Activated naive CD8-positive, alpha-beta T cell (primary cell): ENCODE measurements around the gene LRMDA.

Experiments used
- H3K27ac Mint-ChIP-seq: one replicate; pipeline ENCODE4 v1.8.0; 2021; ENCODE audit warnings: mixed read lengths
- H3K27me3 Mint-ChIP-seq: one replicate; pipeline ENCODE4 v1.8.0; 2021; ENCODE audit warnings: mixed read lengths
- H3K36me3 Mint-ChIP-seq: one replicate; pipeline ENCODE4 v1.8.0; 2021; ENCODE audit warnings: mixed read lengths
- H3K4me1 Mint-ChIP-seq: one replicate; pipeline ENCODE4 v1.8.0; 2021; ENCODE audit warnings: low read depth, mixed read lengths
- H3K4me3 Mint-ChIP-seq: one replicate; pipeline ENCODE4 v1.8.0; 2021; ENCODE audit warnings: mild to moderate bottlenecking, mixed read lengths
- H3K9me3 Mint-ChIP-seq: one replicate; pipeline ENCODE4 v1.8.0; 2021; ENCODE audit warnings: low read depth, mixed read lengths

LRMDA gene

GRCh38 chr10:76397181-76398042, 966.0 kb downstream of the LRMDA start:
- Mint-ChIP-seq H3K4me1 (no peaks in the 10 kb centered on the region), H3K9me3 (peaks cover 8% of the 10 kb centered on the region), H3K27me3 (no peaks in the 10 kb centered on the region), H3K27ac (no peak overlapping the region), H3K4me3 (no peak overlapping the region), H3K36me3 (no peaks in the 10 kb centered on the region)

- no peaks in the 10 kb centered on the region for H3K27me3 Mint-ChIP-seq
- no peak overlapping the region for H3K27ac Mint-ChIP-seq
- H3K4me3 Mint-ChIP-seq, result no peak overlapping the region
- H3K4me1 Mint-ChIP-seq, result no peaks in the 10 kb centered on the region
- peaks cover 8% of the 10 kb centered on the region for H3K9me3 Mint-ChIP-seq
- no peaks in the 10 kb centered on the region for H3K36me3 Mint-ChIP-seq
Measured at GRCh38 chr10:76398043-76398710, 966.8 kb downstream of the LRMDA start.

- H3K27ac Mint-ChIP-seq, result no peak overlapping the region
- no peaks in the 10 kb centered on the region for H3K36me3 Mint-ChIP-seq
- peaks cover 8% of the 10 kb centered on the region for H3K9me3 Mint-ChIP-seq
- H3K27me3 Mint-ChIP-seq, result no peaks in the 10 kb centered on the region
- no peak overlapping the region for H3K4me3 Mint-ChIP-seq
- H3K4me1 Mint-ChIP-seq, result no peaks in the 10 kb centered on the region
Measured at GRCh38 chr10:76399226-76399625, 967.8 kb downstream of the LRMDA start.

DNA sequence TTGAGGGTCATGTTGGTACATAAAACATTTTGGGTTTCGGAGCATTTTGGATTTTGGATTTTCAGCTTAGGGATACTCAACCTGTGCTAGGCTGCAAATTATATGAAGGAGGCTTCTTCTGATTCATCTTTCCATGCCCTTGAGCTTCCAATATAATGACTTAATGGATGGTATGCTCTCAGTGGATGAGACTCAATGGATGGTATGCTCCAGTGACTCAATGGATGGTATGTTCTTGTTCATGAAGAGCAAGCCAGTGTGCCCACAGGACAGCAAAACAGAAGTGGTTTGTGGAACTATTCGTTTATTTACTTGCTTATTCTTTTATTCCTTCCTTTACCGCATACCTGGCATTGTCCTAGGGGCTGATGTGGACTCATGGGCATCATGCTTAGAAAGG, 969.6 kb downstream of the LRMDA start:
- no peaks in the 10 kb centered on the region for H3K27me3 Mint-ChIP-seq

DNA sequence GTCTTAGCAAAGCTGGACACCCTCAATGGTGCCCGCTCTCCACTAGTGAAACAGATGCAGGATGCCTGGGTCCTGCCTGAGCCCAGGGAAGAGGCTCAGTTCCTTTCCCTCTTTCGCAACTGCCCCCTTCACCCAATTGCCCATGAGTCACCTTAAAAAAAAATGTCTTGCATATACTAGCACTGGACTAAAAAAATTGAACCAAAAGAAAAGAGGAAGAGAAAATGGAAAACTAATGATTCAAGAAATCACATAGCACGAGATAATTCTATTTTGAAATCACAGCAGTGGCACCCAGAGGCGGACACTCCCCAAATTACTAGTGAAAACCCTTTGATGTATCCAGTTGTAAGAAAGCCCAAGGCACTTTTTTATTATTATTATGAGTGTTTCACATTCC, 972.5 kb downstream of the LRMDA start:
- H3K4me1 Mint-ChIP-seq, result no peaks in the 10 kb centered on the region
- no peaks in the 10 kb centered on the region for H3K36me3 Mint-ChIP-seq
- no peaks in the 10 kb centered on the region for H3K27me3 Mint-ChIP-seq
- H3K4me3 Mint-ChIP-seq, result no peak overlapping the region
- no peak overlapping the region for H3K27ac Mint-ChIP-seq
- peaks cover 8% of the 10 kb centered on the region for H3K9me3 Mint-ChIP-seq

More for the DNA sequence above, 969.6 kb downstream of the LRMDA start:
- no peaks in the 10 kb centered on the region for H3K36me3 Mint-ChIP-seq
- no peaks in the 10 kb centered on the region for H3K4me1 Mint-ChIP-seq
- H3K27ac Mint-ChIP-seq, result no peak overlapping the region
- H3K4me3 Mint-ChIP-seq, result no peak overlapping the region
- H3K9me3 Mint-ChIP-seq, result peaks cover 8% of the 10 kb centered on the region

- no peak overlapping the region for H3K27ac Mint-ChIP-seq
- no peak overlapping the region for H3K4me3 Mint-ChIP-seq
- no peaks in the 10 kb centered on the region for H3K4me1 Mint-ChIP-seq
- H3K27me3 Mint-ChIP-seq, result no peaks in the 10 kb centered on the region
- peaks cover 7% of the 10 kb centered on the region for H3K9me3 Mint-ChIP-seq
- H3K36me3 Mint-ChIP-seq, result no peaks in the 10 kb centered on the region
Measured at GRCh38 chr10:76404531-76404930, 973.1 kb downstream of the LRMDA start.

DNA sequence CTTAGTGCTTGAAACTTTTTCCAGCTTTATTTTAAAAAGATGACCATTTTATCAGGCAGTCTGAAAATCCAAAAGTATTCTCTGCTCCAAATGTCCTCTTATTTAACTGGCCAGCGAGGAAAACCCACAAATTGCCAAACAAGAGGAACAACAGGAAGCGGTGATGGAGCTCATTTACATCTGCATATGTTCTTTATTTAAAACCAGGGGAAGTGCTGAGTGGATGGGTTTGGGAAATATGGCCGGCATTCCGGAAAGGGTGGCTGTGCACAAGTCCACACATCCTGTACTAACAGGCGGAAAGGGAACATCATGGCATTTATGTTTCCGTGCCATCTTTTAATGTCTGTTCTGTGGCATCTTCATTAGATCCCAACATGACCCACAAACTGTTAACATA, 974.5 kb downstream of the LRMDA start:
- H3K27ac Mint-ChIP-seq, result no peak overlapping the region
- no peaks in the 10 kb centered on the region for H3K9me3 Mint-ChIP-seq
- H3K36me3 Mint-ChIP-seq, result no peaks in the 10 kb centered on the region
- no peaks in the 10 kb centered on the region for H3K27me3 Mint-ChIP-seq
- no peak overlapping the region for H3K4me3 Mint-ChIP-seq
- H3K4me1 Mint-ChIP-seq, result no peaks in the 10 kb centered on the region

GRCh38 chr10:76408646-76409045, 977.2 kb downstream of the LRMDA start:
- peaks cover 4% of the 10 kb centered on the region for H3K9me3 Mint-ChIP-seq
- H3K27ac Mint-ChIP-seq, result no peak overlapping the region

GRCh38 chr10:76411729-76412435, 980.5 kb downstream of the LRMDA start:
- no peaks in the 10 kb centered on the region for H3K36me3 Mint-ChIP-seq
- no peaks in the 10 kb centered on the region for H3K4me1 Mint-ChIP-seq
- no peak overlapping the region for H3K4me3 Mint-ChIP-seq
- H3K27me3 Mint-ChIP-seq, result no peaks in the 10 kb centered on the region
- H3K9me3 Mint-ChIP-seq, result peaks cover 4% of the 10 kb centered on the region
- no peak overlapping the region for H3K27ac Mint-ChIP-seq

More at GRCh38 chr10:76408646-76409045, 977.2 kb downstream of the LRMDA start:
- no peaks in the 10 kb centered on the region for H3K4me1 Mint-ChIP-seq
- no peak overlapping the region for H3K4me3 Mint-ChIP-seq
- H3K27me3 Mint-ChIP-seq, result no peaks in the 10 kb centered on the region
- no peaks in the 10 kb centered on the region for H3K36me3 Mint-ChIP-seq

GRCh38 chr10:76415554-76415953, 984.1 kb downstream of the LRMDA start:
- H3K27ac Mint-ChIP-seq, result no peak overlapping the region
- no peak overlapping the region for H3K4me3 Mint-ChIP-seq
- no peaks in the 10 kb centered on the region for H3K4me1 Mint-ChIP-seq
- no peaks in the 10 kb centered on the region for H3K36me3 Mint-ChIP-seq
- no peaks in the 10 kb centered on the region for H3K27me3 Mint-ChIP-seq
- peaks cover 4% of the 10 kb centered on the region for H3K9me3 Mint-ChIP-seq

- Mint-ChIP-seq H3K4me1 (no peaks in the 10 kb centered on the region), H3K4me3 (no peak overlapping the region), H3K27ac (no peak overlapping the region), H3K36me3 (no peaks in the 10 kb centered on the region), H3K27me3 (no peaks in the 10 kb centered on the region), H3K9me3 (peaks cover 4% of the 10 kb centered on the region)
Measured at GRCh38 chr10:76416642-76417041, 985.2 kb downstream of the LRMDA start.

DNA sequence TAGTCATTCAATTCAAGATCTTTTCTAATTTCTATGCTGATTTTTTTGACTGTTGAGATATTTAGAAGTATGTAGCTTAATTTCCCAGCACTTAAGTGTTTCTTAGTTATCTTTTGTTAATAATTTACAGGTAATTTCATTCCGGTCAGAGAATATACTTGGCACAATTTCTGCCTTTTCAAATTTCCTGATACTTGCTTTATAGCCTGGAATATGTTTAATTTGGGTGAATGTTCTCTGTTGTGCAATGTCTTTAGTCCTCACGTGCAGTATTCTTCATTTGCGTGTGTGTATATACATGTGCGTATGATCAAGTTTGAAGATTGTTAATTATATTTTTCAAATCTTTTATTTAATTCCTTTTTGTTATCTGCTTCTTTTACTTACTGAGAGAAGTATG, 989.3 kb downstream of the LRMDA start:
- no peak overlapping the region for H3K4me3 Mint-ChIP-seq
- H3K9me3 Mint-ChIP-seq, result peaks cover 6% of the 10 kb centered on the region
- no peak overlapping the region for H3K27ac Mint-ChIP-seq
- H3K36me3 Mint-ChIP-seq, result no peaks in the 10 kb centered on the region
- no peaks in the 10 kb centered on the region for H3K27me3 Mint-ChIP-seq
- H3K4me1 Mint-ChIP-seq, result no peaks in the 10 kb centered on the region

DNA sequence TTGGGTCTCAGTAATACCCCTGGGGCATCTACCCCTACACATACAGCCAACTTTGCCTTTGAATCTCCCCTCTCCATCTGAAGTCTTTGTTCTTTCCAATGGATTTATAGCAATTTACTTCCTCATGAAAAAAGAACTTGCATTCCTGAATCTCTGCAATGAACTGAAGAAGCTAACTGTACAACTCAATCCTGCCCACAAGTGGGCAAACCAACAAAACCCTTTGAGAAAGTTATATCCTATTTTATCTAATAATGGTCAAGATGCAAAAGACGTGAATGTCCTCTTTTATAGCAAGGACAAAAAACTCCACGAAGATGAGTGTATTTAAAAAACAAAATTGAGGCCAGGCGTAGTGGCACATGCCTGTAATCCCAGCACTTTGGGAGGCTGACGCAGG, 991.3 kb downstream of the LRMDA start:
- no peak overlapping the region for H3K27ac Mint-ChIP-seq
- H3K4me1 Mint-ChIP-seq, result no peaks in the 10 kb centered on the region
- no peaks in the 10 kb centered on the region for H3K27me3 Mint-ChIP-seq
- H3K9me3 Mint-ChIP-seq, result peaks cover 6% of the 10 kb centered on the region
- no peaks in the 10 kb centered on the region for H3K36me3 Mint-ChIP-seq
- no peak overlapping the region for H3K4me3 Mint-ChIP-seq

DNA sequence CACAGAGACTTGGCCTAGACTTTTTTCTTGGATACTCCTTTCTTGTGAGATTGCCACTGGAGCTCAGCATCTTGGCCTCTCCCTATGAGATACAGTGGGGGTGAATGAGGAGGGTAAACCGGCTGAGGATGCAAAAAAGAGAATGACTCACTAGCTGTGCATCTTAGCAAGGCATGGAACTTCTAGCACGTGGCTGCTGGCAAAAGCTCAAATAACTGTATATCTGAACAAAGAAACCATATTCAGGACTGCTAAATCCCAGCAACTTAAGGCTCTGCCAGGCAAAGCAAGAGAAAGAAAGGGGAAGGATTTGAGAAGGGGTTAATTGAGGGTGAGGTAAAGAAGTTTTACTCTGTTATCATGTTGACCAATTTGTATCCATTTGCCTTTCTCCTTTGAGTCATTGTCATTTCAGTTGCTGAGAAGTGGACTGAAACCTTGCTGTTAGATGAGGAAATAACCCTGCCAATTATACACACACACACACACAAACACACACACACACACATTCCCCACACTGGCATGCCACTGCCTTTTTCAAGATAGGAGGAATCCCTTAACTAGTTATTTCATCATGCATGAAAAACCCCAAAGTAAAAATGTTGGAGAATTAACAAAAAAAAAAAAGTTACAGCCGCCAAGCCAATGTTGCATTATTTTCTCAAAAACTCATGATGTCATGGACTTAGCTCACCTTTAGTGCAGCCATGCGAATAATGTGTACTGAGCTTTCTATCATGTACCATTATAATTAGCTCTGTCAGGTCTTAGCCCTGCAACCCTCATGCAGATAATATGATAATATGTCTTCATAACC, 997.3 kb downstream of the LRMDA start:
- Mint-ChIP-seq H3K4me3 (no peak overlapping the region), H3K9me3 (peaks cover 3% of the 10 kb centered on the region), H3K27ac (no peak overlapping the region), H3K36me3 (no peaks in the 10 kb centered on the region), H3K27me3 (no peaks in the 10 kb centered on the region), H3K4me1 (no peaks in the 10 kb centered on the region)
